Chondrocyte (in vitro differentiated cells): Measurements from ENCODE around the gene GMCL2. TPM values are rescaled to one million over a fixed set of nuclear protein-coding genes. Genes with fewer than 3 reads are reported as not detected.

ENCODE experiments used
- DNase-seq: peaks from one replicate; pipeline ENCODE4 v3.0.0; 2021; ENCODE audit warnings: mixed read lengths, low spot score
- H3K27ac Mint-ChIP-seq: one replicate; pipeline ENCODE4 v1.8.0; 2021; ENCODE audit warnings: mild to moderate bottlenecking, moderate library complexity, mixed read lengths; ENCODE audit not compliant: unreplicated experiment
- H3K27me3 Mint-ChIP-seq: 2 replicates; pipeline ENCODE4 v1.8.0; 2021; ENCODE audit warnings: low read depth, mixed read lengths
- H3K36me3 Mint-ChIP-seq: 2 replicates; pipeline ENCODE4 v1.8.0; 2021; ENCODE audit warnings: low read depth, mixed read lengths
- H3K4me1 Mint-ChIP-seq: 2 replicates; pipeline ENCODE4 v1.8.0; 2021; ENCODE audit warnings: low read depth, mild to moderate bottlenecking, mixed read lengths
- H3K4me3 Mint-ChIP-seq: one replicate; pipeline ENCODE4 v1.8.0; 2021; ENCODE audit warnings: mild to moderate bottlenecking, moderate library complexity, mixed read lengths; ENCODE audit not compliant: unreplicated experiment
- H3K9me3 Mint-ChIP-seq: 2 replicates; pipeline ENCODE4 v1.8.0; 2021; ENCODE audit warnings: low read depth, mixed read lengths
- total RNA-seq: library from RNA; stranded (reverse); gene quantifications from 3 replicates; pipeline ENCODE4 v1.2.1, GENCODE V29; 2021
- TF ChIP-seq, protein P1 (sequence below): fragments of 200-600 bp; sonication (generic); IDR thresholded peaks from 2 replicates; pipeline ENCODE4 v1.5.0; 2021; ENCODE audit warnings: antibody characterized with exemption, mild to moderate bottlenecking, moderate library complexity

Gene GMCL2
- total RNA-seq, 1 donor from 2014 or later = not detected

DNA sequence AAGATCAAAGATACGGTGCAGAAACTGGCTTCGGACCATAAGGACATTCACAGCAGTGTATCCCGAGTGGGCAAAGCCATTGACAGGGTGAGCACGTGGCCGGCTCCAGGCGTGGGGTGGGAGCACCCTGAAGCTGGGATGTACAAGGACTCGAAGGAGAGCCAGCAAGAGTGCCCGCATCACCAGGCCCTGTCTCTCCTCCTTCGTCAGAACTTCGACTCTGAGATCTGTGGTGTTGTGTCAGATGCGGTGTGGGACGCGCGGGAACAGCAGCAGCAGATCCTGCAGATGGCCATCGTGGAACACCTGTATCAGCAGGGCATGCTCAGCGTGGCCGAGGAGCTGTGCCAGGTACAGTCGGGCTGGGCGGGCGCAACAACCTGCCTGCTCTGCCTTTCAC, 44.5 kb downstream of the GMCL2 start:
- TF ChIP-seq, protein P1, sequence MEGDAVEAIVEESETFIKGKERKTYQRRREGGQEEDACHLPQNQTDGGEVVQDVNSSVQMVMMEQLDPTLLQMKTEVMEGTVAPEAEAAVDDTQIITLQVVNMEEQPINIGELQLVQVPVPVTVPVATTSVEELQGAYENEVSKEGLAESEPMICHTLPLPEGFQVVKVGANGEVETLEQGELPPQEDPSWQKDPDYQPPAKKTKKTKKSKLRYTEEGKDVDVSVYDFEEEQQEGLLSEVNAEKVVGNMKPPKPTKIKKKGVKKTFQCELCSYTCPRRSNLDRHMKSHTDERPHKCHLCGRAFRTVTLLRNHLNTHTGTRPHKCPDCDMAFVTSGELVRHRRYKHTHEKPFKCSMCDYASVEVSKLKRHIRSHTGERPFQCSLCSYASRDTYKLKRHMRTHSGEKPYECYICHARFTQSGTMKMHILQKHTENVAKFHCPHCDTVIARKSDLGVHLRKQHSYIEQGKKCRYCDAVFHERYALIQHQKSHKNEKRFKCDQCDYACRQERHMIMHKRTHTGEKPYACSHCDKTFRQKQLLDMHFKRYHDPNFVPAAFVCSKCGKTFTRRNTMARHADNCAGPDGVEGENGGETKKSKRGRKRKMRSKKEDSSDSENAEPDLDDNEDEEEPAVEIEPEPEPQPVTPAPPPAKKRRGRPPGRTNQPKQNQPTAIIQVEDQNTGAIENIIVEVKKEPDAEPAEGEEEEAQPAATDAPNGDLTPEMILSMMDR = no peak
- no peak overlapping the region for H3K4me3 Mint-ChIP-seq
- no peaks in the 10 kb centered on the region for H3K4me1 Mint-ChIP-seq
- DNase-seq = no peak
- no peak overlapping the region for H3K27ac Mint-ChIP-seq
- peaks cover 25% of the 10 kb centered on the region for H3K36me3 Mint-ChIP-seq
- no peaks in the 10 kb centered on the region for H3K9me3 Mint-ChIP-seq
- H3K27me3 Mint-ChIP-seq = no peaks in the 10 kb centered on the region

DNA sequence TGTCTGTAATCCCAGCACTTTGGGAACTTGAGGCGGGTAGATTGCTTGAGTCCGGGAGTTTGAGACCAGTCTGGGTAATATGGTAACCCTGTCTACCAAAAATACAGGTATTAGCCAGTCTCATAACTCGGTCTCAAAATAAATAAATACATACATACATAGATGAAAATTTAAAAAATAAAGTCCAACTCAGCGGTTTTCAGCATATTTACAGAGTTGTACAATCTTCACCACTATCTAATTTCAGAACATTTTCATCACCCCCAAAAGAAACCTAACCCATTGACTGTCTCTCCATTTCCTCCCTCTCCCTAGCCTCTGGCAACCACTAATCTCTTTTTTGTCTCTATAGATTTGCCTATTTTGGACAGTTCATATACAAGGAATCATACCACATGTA, 45.6 kb downstream of the GMCL2 start:
- no peaks in the 10 kb centered on the region for H3K27me3 Mint-ChIP-seq
- H3K27ac Mint-ChIP-seq = no peak overlapping the region
- H3K9me3 Mint-ChIP-seq = no peaks in the 10 kb centered on the region
- DNase-seq = no peak
- peaks cover 18% of the 10 kb centered on the region for H3K36me3 Mint-ChIP-seq
- H3K4me3 Mint-ChIP-seq = no peak overlapping the region
- H3K4me1 Mint-ChIP-seq = no peaks in the 10 kb centered on the region
- TF ChIP-seq, protein P1 = no peak

DNA sequence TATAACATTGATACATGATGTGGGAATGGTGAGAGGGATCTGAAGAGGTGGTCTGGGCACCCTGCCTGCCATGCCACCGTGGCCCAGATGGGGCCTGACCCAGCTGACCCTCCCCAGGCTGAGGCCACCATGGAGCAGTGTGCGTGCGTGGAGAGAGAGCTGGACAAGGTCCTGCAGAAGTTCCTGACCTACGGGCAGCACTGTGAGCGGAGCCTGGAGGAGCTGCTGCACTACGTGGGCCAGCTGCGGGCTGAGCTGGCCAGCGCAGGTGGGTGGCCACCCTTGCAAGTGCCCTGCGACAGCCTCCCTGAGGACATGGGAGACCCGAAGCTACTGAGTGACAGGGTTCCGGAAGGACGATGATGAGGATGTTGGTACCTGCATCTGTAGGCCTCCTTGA, 49.2 kb downstream of the GMCL2 start:
- peaks cover 20% of the 10 kb centered on the region for H3K36me3 Mint-ChIP-seq
- no peaks in the 10 kb centered on the region for H3K4me1 Mint-ChIP-seq
- no peaks in the 10 kb centered on the region for H3K9me3 Mint-ChIP-seq
- H3K27me3 Mint-ChIP-seq = no peaks in the 10 kb centered on the region
- H3K4me3 Mint-ChIP-seq = no peak overlapping the region
- TF ChIP-seq, protein P1 = no peak
- no peak overlapping the region for H3K27ac Mint-ChIP-seq
- DNase-seq = no peak

DNA sequence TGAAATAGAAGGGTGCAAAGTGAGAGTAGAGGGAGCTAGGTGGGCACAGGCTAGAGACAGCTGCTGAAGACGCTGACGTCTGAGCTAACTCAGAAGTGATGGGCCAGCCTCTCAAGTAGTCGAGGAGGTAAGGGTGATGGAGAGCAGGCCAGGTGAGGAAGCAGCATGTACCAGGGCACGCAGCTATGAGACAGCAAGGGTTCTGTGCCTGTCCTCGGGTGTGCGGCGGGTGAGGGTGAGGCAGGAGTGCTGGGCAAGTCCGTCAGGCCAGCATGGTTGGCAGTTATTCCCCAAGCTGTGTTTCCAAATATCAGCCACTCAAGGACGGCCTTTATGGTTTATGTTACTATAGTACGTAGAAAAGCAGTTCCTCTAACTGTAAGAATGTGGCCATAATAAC, 50.2 kb downstream of the GMCL2 start:
- no peak overlapping the region for H3K27ac Mint-ChIP-seq
- no peak for DNase-seq
- no peaks in the 10 kb centered on the region for H3K27me3 Mint-ChIP-seq
- peaks cover 4% of the 10 kb centered on the region for H3K4me1 Mint-ChIP-seq
- TF ChIP-seq, protein P1 = no peak
- peaks cover 18% of the 10 kb centered on the region for H3K36me3 Mint-ChIP-seq
- no peak overlapping the region for H3K4me3 Mint-ChIP-seq
- H3K9me3 Mint-ChIP-seq = no peaks in the 10 kb centered on the region

Other genes with a start within 250 kb of the GMCL2 start
- not detected in 3 replicates for gene PROP1, start 191.1 kb downstream of the GMCL2 start, total RNA-seq
- 0.27 to 0.44 TPM (median 0.32 TPM) in 3 replicates for gene N4BP3, start 73.8 kb downstream of the GMCL2 start, total RNA-seq
- 24.4 to 27.7 TPM (median 26.8 TPM) in 3 replicates for gene RMND5B, start 56.4 kb downstream of the GMCL2 start, total RNA-seq
- 72.2 to 106 TPM (median 74.1 TPM) in 3 replicates for gene NHP2, start 33.5 kb downstream of the GMCL2 start, total RNA-seq
- 152 to 215 TPM (median 156 TPM) in 3 replicates for gene HNRNPAB, start 17.2 kb upstream of the GMCL2 start, total RNA-seq
- 40.0 to 49.1 TPM (median 43.8 TPM) in 3 replicates for gene PHYKPL, start 45.4 kb upstream of the GMCL2 start, total RNA-seq